Mucosa of descending colon (tissue), 3 donors: ENCODE data around the gene CCDC190. TPM values are rescaled to one million over a fixed set of nuclear protein-coding genes. Genes with fewer than 3 reads are reported as not detected.

Source experiments
- ATAC-seq: fragments of 200-7000 bp; cut with Tn5 transposase; one replicate; pipeline ENCODE4 v1.9.1; 2020; ENCODE audit warnings: mild to moderate bottlenecking, moderate library complexity
- DNase-seq, 3 donors: peaks; one replicate each; pipeline ENCODE4 v3.0.0-alpha.2; 2020
- H3K36me3 ChIP-seq: fragments of 200-600 bp; one replicate; pipeline ENCODE4 v1.8.0; 2021; ENCODE audit warnings: low read depth, mild to moderate bottlenecking
- H3K4me1 ChIP-seq: fragments of 200-600 bp; one replicate; pipeline ENCODE4 v1.8.0; 2021; ENCODE audit warnings: low read depth, mild to moderate bottlenecking
- H3K4me3 ChIP-seq: fragments of 200-600 bp; one replicate; pipeline ENCODE4 v1.8.0; 2021; ENCODE audit warnings: mild to moderate bottlenecking
- H3K9me3 ChIP-seq: fragments of 200-600 bp; one replicate; pipeline ENCODE4 v1.8.0; 2021; ENCODE audit warnings: mild to moderate bottlenecking
- intact Hi-C, 2 donors: fragments of 100-400 bp; cut with DNase I in 1 of 2; cut with micrococcal nuclease in 1 of 2; formaldehyde crosslinking; loops; one replicate each; pipeline versions ENCODE4 v1.11.0 to v1.11.1; 2022; cut with DNase I, micrococcal nuclease
- long read RNA-seq, 2 donors: library from polyadenylated mRNA; unstranded; transcript quantifications; one replicate each; pipeline ENCODE4 v2.0.0, GENCODE V29; 2019 to 2021
- total RNA-seq, 3 donors: library from RNA; stranded (reverse); fragmentation: NEBNext Ultra II Directional in 2 of 3; extraction: Animal tissue kit (Norgen Biotek cat#: 25700) in 2 of 3; gene quantifications; one replicate each; pipeline versions ENCODE4 v1.2.1 to v1.2.4, GENCODE V29; 2021 to 2023
- TF ChIP-seq, protein P1 (sequence below): fragments of 200-600 bp; IDR thresholded peaks from one replicate; pipeline ENCODE4 v1.8.0; 2022; ENCODE audit warnings: antibody characterized with exemption, mild to moderate bottlenecking
- donor health status: DM: no; HTN: no; CAD: no; lungs with moderate emphysema.
- donor health status: DM: no; HTN: no; CAD: no.
- donor health status: DM: no; HTN: yes; CAD: no.

Gene CCDC190, protein sequence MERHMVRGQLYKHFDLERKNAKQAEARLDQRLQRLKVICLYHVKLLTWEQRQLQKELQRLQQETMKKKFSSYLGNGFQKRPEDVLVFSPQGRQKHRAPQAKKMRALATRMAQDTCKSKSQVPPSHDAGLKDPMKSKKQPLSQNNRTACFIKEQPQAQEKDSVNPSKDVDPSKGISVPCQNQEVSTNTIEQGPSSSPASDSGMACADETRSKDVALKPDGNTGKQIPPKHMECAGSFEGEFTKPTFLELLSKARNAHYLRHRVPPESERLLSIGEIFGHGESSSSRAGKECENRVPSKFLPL
- total RNA-seq = not detected
- long read RNA-seq, donor 1 = 0 reads
- long read RNA-seq, donor 2 = 0 reads

DNA sequence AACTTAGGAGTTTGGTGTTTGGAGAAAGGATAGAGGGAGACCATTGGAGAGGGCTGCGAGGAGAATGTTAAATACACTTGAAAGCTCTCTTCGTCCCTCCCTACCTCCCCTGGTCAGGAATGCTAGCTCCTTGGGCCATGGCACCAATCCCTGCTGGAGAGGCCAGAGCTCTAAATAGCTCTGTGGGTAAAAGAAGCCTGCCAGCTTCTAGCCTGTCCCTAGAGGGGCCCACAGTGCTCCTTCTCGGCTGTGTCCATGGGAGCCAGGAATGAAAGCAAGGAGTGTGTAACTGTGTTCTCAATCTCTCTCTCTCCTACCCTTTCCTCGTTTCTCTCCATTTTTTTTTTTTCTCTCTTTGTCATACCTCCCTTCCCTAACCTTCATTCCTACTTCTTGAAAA, at the start of gene CCDC190:
Gene CCDC190 (minus strand): TSS at position 75 of the 400 bp plus-strand sequence. CDS start 1,529 bp downstream, outside the sequence.
- ATAC-seq = no peak
- no peaks in the 10 kb centered on the region for H3K9me3 ChIP-seq
- no peak within 1 kb of the TSS for H3K4me3 ChIP-seq
- H3K36me3 ChIP-seq = no peaks in the 10 kb centered on the region
- intact Hi-C loops = no loop called here
- TF ChIP-seq, protein P1, sequence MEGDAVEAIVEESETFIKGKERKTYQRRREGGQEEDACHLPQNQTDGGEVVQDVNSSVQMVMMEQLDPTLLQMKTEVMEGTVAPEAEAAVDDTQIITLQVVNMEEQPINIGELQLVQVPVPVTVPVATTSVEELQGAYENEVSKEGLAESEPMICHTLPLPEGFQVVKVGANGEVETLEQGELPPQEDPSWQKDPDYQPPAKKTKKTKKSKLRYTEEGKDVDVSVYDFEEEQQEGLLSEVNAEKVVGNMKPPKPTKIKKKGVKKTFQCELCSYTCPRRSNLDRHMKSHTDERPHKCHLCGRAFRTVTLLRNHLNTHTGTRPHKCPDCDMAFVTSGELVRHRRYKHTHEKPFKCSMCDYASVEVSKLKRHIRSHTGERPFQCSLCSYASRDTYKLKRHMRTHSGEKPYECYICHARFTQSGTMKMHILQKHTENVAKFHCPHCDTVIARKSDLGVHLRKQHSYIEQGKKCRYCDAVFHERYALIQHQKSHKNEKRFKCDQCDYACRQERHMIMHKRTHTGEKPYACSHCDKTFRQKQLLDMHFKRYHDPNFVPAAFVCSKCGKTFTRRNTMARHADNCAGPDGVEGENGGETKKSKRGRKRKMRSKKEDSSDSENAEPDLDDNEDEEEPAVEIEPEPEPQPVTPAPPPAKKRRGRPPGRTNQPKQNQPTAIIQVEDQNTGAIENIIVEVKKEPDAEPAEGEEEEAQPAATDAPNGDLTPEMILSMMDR = no peak
- no peak for DNase-seq
- no peaks in the 10 kb centered on the region for H3K4me1 ChIP-seq

GRCh38 chr1:162910161-162910560, 49.2 kb upstream of the CCDC190 start:
- DNase-seq (no peak), ATAC-seq (no peak)
- Histone ChIP-seq H3K9me3 (peaks cover 11% of the 10 kb centered on the region), H3K36me3 (no peaks in the 10 kb centered on the region), H3K4me1 (no peaks in the 10 kb centered on the region), H3K4me3 (no peak overlapping the region)
- intact Hi-C loops = no loop called here
- TF ChIP-seq, protein P1 = no peak

GRCh38 chr1:162908780-162909179, 47.8 kb upstream of the CCDC190 start:
- intact Hi-C loops = no loop called here
- TF ChIP-seq, protein P1 = no peak
- H3K9me3 ChIP-seq = peaks cover 11% of the 10 kb centered on the region
- ATAC-seq (no peak), DNase-seq (no peak)
- H3K36me3 ChIP-seq = no peaks in the 10 kb centered on the region
- no peak overlapping the region for H3K4me3 ChIP-seq
- H3K4me1 ChIP-seq = no peaks in the 10 kb centered on the region

DNA sequence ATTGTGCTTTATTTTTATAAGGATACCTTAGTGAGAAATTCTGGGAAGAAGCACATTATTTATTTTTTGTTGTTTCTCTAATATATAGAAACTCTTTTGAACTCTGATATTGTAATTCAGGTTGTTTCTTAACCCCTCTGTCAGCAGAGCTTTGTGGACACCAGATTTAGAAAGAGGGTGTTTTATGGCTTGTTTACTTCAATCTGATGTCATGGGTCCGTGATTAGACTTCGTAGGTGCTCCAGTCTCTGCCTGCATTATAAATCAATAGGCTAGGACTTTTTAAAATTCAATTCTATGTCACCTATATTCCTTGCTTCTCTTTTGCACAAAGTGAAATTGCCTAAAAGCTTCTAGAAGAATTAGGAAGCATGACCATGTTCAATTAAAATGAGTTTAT, 47.3 kb upstream of the CCDC190 start:
- DNase-seq (no peak), ATAC-seq (no peak)
- Histone ChIP-seq H3K4me3 (no peak overlapping the region), H3K36me3 (no peaks in the 10 kb centered on the region), H3K9me3 (peaks cover 11% of the 10 kb centered on the region), H3K4me1 (no peaks in the 10 kb centered on the region)
- TF ChIP-seq, protein P1 = no peak
- intact Hi-C loops = no loop called here

- no peak for ATAC-seq
Observed at GRCh38 chr1:162906485-162906884, 45.5 kb upstream of the CCDC190 start.

More at GRCh38 chr1:162906485-162906884, 45.5 kb upstream of the CCDC190 start:
- no peaks in the 10 kb centered on the region for H3K36me3 ChIP-seq
- peaks cover under 1% of the 10 kb centered on the region for H3K9me3 ChIP-seq
- TF ChIP-seq, protein P1 = no peak
- H3K4me1 ChIP-seq = no peaks in the 10 kb centered on the region
- H3K4me3 ChIP-seq = no peak overlapping the region
- intact Hi-C loops = no loop called here
- DNase-seq = no peak
